Lung (tissue), 12 donors: Measurements from ENCODE around the gene KHDC1L. TPM values are rescaled to one million over a fixed set of nuclear protein-coding genes. Genes with fewer than 3 reads are reported as not detected.

ENCODE experiments used
- ATAC-seq: fragments of 200-7000 bp; cut with Tn5 transposase; one replicate; pipeline ENCODE4 v1.9.1; 2020; ENCODE audit warnings: moderate number of reproducible peaks; ENCODE audit not compliant: insufficient read depth, low FRiP score
- DNase-seq, 3 donors: peaks; one replicate each; pipeline ENCODE4 v3.0.0-alpha.2; 2013 to 2017
- H3K27ac ChIP-seq, 2 donors: one replicate each; pipeline ENCODE4 v1.5.1; 2013; ENCODE audit warnings: mild to moderate bottlenecking in 2 of 2, moderate library complexity in 2 of 2, control low read depth in 1 of 2, inconsistent platforms in 1 of 2, low read depth in 1 of 2, low read length in 1 of 2
- H3K27me3 ChIP-seq, 3 donors: one replicate each; pipeline ENCODE4 v1.5.1; 2013; ENCODE audit warnings: low read length in 2 of 3; ENCODE audit not compliant: control insufficient read depth in 3 of 3, insufficient read depth in 3 of 3
- H3K36me3 ChIP-seq, 4 donors: one replicate each; pipeline ENCODE4 v1.5.1; 2013; ENCODE audit warnings: low read length in 4 of 4, mild to moderate bottlenecking in 1 of 4, moderate library complexity in 1 of 4; ENCODE audit not compliant: control insufficient read depth in 4 of 4, insufficient read depth in 4 of 4
- H3K4me1 ChIP-seq, 5 donors: one replicate each; pipeline ENCODE4 v1.5.1; 2013; ENCODE audit warnings: low read length in 5 of 5, mild to moderate bottlenecking in 2 of 5, moderate library complexity in 1 of 5; ENCODE audit not compliant: control insufficient read depth in 5 of 5, insufficient read depth in 5 of 5
- H3K4me3 ChIP-seq: one replicate; pipeline ENCODE4 v1.5.1; 2013; ENCODE audit warnings: mild to moderate bottlenecking, control low read depth, moderate library complexity
- H3K9ac ChIP-seq, 2 donors: one replicate each; pipeline ENCODE4 v1.5.1; 2013; ENCODE audit warnings: low read length in 2 of 2, control low read depth in 1 of 2; ENCODE audit not compliant: insufficient read depth in 1 of 2
- H3K9me3 ChIP-seq, 4 donors: one replicate each; pipeline ENCODE4 v1.5.1; 2013; ENCODE audit warnings: low read length in 3 of 4, mild to moderate bottlenecking in 1 of 4, moderate library complexity in 1 of 4; ENCODE audit not compliant: control insufficient read depth in 4 of 4, insufficient read depth in 3 of 4
- CTCF ChIP-seq: IDR thresholded peaks from 2 replicates; pipeline ENCODE4 v1.5.1; 2012; ENCODE audit warnings: mild to moderate bottlenecking; ENCODE audit errors: control extremely low read depth, extremely low read depth
- WGBS, 2 donors: extraction: QIAGEN DNeasy Blood & Tissue Kit; methylation state at CpG; one replicate each; pipeline ENCODE4 v1.1.7; 2013; 5-methylcytosine and 5-hydroxymethylcytosine counted together
- polyA plus RNA-seq, 2 donors: library from polyadenylated mRNA; stranded (reverse); fragments of 200-250 nt; gene quantifications; one replicate each; pipeline ENCODE4 v1.2.1, GENCODE V29; 2013
- total RNA-seq, 2 donors: library from RNA; depleted of rRNA in 1 of 2; stranded (reverse); fragments of >200 nt in 1 of 2; gene quantifications; one replicate each; pipeline ENCODE4 v1.2.1, GENCODE V29; 2014 to 2021
- donor health status: control.
- donor health status: control.
- donor health status: Bipolar disorder and iron deficiency.
- donor health status: healthy.
- donor health status: DM: yes; HTN: yes; CAD: no.

The KHDC1L gene
- total and polyA plus RNA-seq, 4 donors: 0.31 TPM; not detected in 3

- 77 to 78% methylated on average over 9 of the region's 9 CpGs for WGBS, 2 donors
- H3K4me3 ChIP-seq: no peak overlapping the region
- DNase-seq (no peak), ATAC-seq (no peak)
- no peaks in the 10 kb centered on the region for H3K4me1 ChIP-seq
- H3K36me3 ChIP-seq: no peaks in the 10 kb centered on the region
- no peak for TF ChIP-seq CTCF
- no peak overlapping the region for H3K27ac ChIP-seq
- H3K9ac ChIP-seq: no peak overlapping the region
- no peaks in the 10 kb centered on the region for H3K27me3 ChIP-seq
- peaks cover 0 to 2% (median 0%) of the 10 kb centered on the region in 4 donors for H3K9me3 ChIP-seq
Observed at GRCh38 chr6:73209117-73209516, 16.2 kb downstream of the KHDC1L start.

- ATAC-seq (no peak), DNase-seq (no peak)
- Histone ChIP-seq H3K9me3 (peaks cover 0 to 2% (median 0%) of the 10 kb centered on the region in 4 donors), H3K4me1 (no peaks in the 10 kb centered on the region), H3K36me3 (no peaks in the 10 kb centered on the region), H3K27ac (no peak overlapping the region), H3K9ac (no peak overlapping the region), H3K27me3 (no peaks in the 10 kb centered on the region), H3K4me3 (no peak overlapping the region)
- 92 to 95% methylated on average over 3 of the region's 3 CpGs for WGBS, 2 donors
- no peak for TF ChIP-seq CTCF
Observed at GRCh38 chr6:73207221-73207837, 18.0 kb downstream of the KHDC1L start.

GRCh38 chr6:73204252-73204651, 21.0 kb downstream of the KHDC1L start:
- ATAC-seq: no peak
- Histone ChIP-seq H3K27me3 (no peaks in the 10 kb centered on the region), H3K4me3 (no peak overlapping the region), H3K9me3 (peaks cover 0 to 2% (median 0%) of the 10 kb centered on the region in 4 donors), H3K36me3 (no peaks in the 10 kb centered on the region), H3K4me1 (no peaks in the 10 kb centered on the region), H3K27ac (no peak overlapping the region), H3K9ac (no peak overlapping the region)
- no peak for DNase-seq
- no peak for TF ChIP-seq CTCF
- 88 to 90% methylated on average over 4 of the region's 4 CpGs for WGBS, 2 donors

- Histone ChIP-seq H3K27ac (no peak overlapping the region), H3K9me3 (peaks cover 0 to 2% (median 0%) of the 10 kb centered on the region in 4 donors), H3K36me3 (no peaks in the 10 kb centered on the region), H3K27me3 (no peaks in the 10 kb centered on the region), H3K9ac (no peak overlapping the region), H3K4me1 (no peaks in the 10 kb centered on the region), H3K4me3 (no peak overlapping the region)
- no peak for TF ChIP-seq CTCF
- DNase-seq: no peak
- no peak for ATAC-seq
- WGBS, 2 donors: 57 to 78% methylated on average over 1 of the region's 1 CpG
Observed at GRCh38 chr6:73203098-73203497, 22.2 kb downstream of the KHDC1L start.
